IPS-18a (cell line): ENCODE results near the gene SLC16A11.
A peak's percentile ranks its signal among the peaks of the same experiment; 100 is the strongest.

Experiments
- H3K27ac ChIP-seq: one replicate; pipeline ENCODE4 v1.5.1; 2013; ENCODE audit warnings: low read length
- H3K27me3 ChIP-seq: one replicate; pipeline ENCODE4 v1.6.1; 2013; ENCODE audit warnings: mild to moderate bottlenecking, low read length; ENCODE audit not compliant: control insufficient read depth, insufficient read depth
- H3K36me3 ChIP-seq: one replicate; pipeline ENCODE4 v1.6.1; 2013; ENCODE audit warnings: low read depth, low read length; ENCODE audit not compliant: control insufficient read depth
- H3K4me1 ChIP-seq: one replicate; pipeline ENCODE4 v1.6.1; 2013; ENCODE audit warnings: low read depth, low read length; ENCODE audit not compliant: control insufficient read depth
- H3K4me3 ChIP-seq: one replicate; pipeline ENCODE4 v1.5.1; 2013; ENCODE audit warnings: low read length
- H3K9ac ChIP-seq: one replicate; pipeline ENCODE4 v1.6.1; 2013; ENCODE audit warnings: mild to moderate bottlenecking, low read length, moderate library complexity
- H3K9me3 ChIP-seq: one replicate; pipeline ENCODE4 v1.6.1; 2013; ENCODE audit warnings: low read depth, low read length; ENCODE audit not compliant: control insufficient read depth

The SLC16A11 gene

GRCh38 chr17:7022781-7023571 is 20.9 kb downstream of the SLC16A11 start, which contains the start of gene BCL6B:
TSS of gene BCL6B (plus strand) at chr17:7023050. CDS start at chr17:7023672, 622 bp downstream.
- H3K4me3 ChIP-seq, result peak within 1 kb of the TSS; percentile 72
- H3K36me3 ChIP-seq, result no peaks in the 10 kb centered on the region
- H3K9ac ChIP-seq, result peak within 1 kb of the TSS; percentile 63
- H3K27me3 ChIP-seq, result peaks cover 32% of the 10 kb centered on the region
- H3K9me3 ChIP-seq, result no peaks in the 10 kb centered on the region
- H3K27ac ChIP-seq, result no peak within 1 kb of the TSS
- peaks cover 4% of the 10 kb centered on the region for H3K4me1 ChIP-seq

- Histone ChIP-seq H3K36me3 (peaks cover 3% of the 10 kb centered on the region), H3K9me3 (no peaks in the 10 kb centered on the region), H3K4me3 (peak overlapping the region; percentile 72), H3K4me1 (peaks cover 4% of the 10 kb centered on the region), H3K9ac (peak overlapping the region; percentile 13), H3K27me3 (peaks cover 32% of the 10 kb centered on the region), H3K27ac (no peak overlapping the region)
Observed at GRCh38 chr17:7021993-7022778, 21.7 kb downstream of the SLC16A11 start.

GRCh38 chr17:7020894-7021664 is 22.8 kb downstream of the SLC16A11 start:
- H3K27ac ChIP-seq, result no peak overlapping the region
- peaks cover 11% of the 10 kb centered on the region for H3K36me3 ChIP-seq
- no peak overlapping the region for H3K9ac ChIP-seq
- H3K4me1 ChIP-seq, result peaks cover 4% of the 10 kb centered on the region
- peaks cover 32% of the 10 kb centered on the region for H3K27me3 ChIP-seq
- no peak overlapping the region for H3K4me3 ChIP-seq
- H3K9me3 ChIP-seq, result no peaks in the 10 kb centered on the region

DNA sequence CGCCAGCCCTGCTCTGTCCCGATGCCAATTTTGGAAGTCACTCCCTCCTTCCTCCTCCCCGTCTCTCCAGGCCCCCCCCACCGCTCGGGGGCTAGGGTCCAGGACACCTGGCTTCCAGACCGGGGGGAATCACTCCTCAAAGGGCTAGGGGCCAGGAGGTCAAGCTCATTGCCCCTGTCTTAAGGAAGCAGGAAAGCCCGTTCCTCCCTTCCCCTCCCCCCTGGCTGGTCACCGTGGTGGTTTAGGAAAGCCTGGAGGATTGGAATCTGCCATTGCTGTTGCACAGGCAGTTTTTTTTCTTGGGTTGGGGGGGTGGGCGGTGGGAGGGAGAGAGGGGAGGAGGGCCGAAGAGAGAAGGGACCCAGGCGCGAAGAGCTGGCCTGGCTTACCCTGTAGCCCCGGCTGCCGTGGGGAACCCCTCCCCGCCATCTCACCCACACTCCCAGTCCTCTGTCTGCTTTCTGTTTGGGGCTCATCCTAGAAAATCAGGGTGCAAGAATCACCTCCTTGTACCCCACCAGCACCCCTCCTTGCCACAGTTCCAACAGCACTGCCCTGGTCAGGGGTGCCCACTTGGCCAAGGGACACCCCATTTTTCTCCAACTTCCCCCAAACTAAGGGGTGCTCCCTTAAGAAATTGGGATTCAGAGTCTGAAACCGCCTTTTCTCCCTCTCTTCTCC is 23.9 kb downstream of the SLC16A11 start:
- peaks cover 32% of the 10 kb centered on the region for H3K27me3 ChIP-seq
- peak overlapping the region; percentile 52 for H3K9ac ChIP-seq
- H3K36me3 ChIP-seq, result peaks cover 11% of the 10 kb centered on the region
- H3K4me1 ChIP-seq, result peaks cover 4% of the 10 kb centered on the region
- no peak overlapping the region for H3K27ac ChIP-seq
- H3K9me3 ChIP-seq, result no peaks in the 10 kb centered on the region
- H3K4me3 ChIP-seq, result peak overlapping the region; percentile 43

DNA sequence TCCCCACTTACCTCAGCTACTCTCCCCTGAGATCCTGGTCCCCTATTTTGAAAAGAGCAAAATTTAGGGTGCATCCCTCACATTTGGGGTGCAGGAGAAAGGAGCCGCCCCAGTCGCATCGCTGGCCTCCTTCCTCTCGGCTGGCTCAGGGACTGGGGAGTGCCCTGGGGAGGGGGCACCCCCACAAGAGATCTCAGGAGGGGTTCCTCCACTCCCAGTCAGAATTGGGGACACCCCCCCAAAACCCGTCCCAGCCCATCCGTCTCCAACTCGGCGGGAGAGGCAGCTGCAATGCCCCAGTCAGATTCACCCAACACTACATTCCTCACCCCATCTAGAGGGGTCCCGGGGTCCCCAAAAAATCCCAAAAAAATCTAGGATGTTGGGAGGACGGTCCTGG is 24.5 kb downstream of the SLC16A11 start:
- Histone ChIP-seq H3K27me3 (peaks cover 32% of the 10 kb centered on the region), H3K4me3 (peak overlapping the region; percentile 43), H3K36me3 (peaks cover 11% of the 10 kb centered on the region), H3K27ac (no peak overlapping the region), H3K9ac (peak overlapping the region; percentile 52), H3K9me3 (no peaks in the 10 kb centered on the region), H3K4me1 (peaks cover 4% of the 10 kb centered on the region)

GRCh38 chr17:7018331-7018964 is 25.4 kb downstream of the SLC16A11 start:
- H3K9ac ChIP-seq, result no peak overlapping the region
- H3K27ac ChIP-seq, result no peak overlapping the region
- peaks cover 32% of the 10 kb centered on the region for H3K27me3 ChIP-seq
- H3K4me3 ChIP-seq, result no peak overlapping the region
- H3K36me3 ChIP-seq, result peaks cover 11% of the 10 kb centered on the region
- H3K9me3 ChIP-seq, result no peaks in the 10 kb centered on the region
- peaks cover 10% of the 10 kb centered on the region for H3K4me1 ChIP-seq

DNA sequence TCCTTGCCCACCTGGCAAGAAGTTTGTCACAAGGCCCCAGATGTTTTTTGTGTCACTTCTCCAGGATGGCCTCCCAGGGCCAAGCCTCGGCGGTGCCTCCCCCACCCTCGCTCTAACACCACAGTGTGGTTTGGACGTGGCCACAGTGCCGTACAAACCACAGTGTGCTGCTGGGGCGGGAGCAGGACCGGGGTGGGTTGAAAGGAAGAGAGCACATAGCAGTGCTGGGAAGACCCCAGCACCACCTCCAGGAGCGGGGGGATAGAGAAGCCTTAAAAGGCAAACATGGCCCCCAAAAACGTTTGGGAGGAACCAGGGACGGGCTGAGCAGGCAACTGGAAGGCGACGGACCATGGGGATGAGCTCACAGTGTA is 26.1 kb downstream of the SLC16A11 start:
- H3K27me3 ChIP-seq, result peaks cover 25% of the 10 kb centered on the region
- H3K9ac ChIP-seq, result no peak overlapping the region
- no peaks in the 10 kb centered on the region for H3K9me3 ChIP-seq
- peaks cover 10% of the 10 kb centered on the region for H3K4me1 ChIP-seq
- H3K36me3 ChIP-seq, result peaks cover 11% of the 10 kb centered on the region
- no peak overlapping the region for H3K4me3 ChIP-seq
- H3K27ac ChIP-seq, result no peak overlapping the region

DNA sequence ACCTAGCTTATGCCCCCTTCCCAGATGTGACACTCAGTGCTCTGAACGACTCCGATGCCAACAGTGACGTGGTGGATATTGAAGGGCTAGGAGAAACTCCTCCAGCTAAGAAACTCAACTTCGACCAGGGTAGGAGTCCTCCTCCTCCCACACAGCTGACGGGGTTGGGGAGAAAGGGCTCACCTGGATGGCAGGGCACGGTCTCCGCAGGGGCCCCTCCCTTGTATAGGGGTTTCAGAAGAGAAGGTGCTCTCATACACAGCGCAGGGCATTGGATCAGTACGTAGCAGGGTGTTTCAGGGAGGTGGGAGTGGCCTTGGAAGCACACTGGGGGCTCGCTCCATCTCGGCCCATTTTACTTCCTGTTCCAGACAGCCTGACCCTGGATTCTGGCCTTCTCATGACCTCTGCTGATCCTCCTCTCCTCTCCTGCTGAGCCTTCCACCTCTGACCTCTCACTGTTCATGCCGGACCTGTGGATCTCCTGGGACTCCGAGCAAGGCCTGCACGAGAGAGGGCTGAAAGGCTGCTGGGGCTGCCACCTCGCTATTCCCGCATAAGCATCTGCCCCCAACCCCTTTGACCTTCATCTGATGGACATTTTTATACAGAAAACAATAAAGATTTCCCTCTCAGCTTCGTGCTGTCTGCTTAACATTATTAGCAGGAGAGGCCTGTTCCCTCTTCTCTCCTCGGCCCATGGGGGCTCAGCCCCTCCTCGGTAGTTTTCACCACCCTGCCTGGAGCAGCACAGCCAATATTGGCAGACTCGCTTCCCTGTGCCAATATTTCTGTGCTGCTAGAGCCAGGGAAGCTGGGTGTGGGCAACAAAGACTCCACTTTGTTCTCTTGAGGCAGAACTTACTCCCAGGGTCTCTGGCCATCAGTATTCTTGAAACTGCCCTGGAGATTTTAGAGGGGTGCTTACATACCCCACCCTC is 26.7 kb downstream of the SLC16A11 start:
- no peak overlapping the region for H3K9ac ChIP-seq
- H3K27ac ChIP-seq, result no peak overlapping the region
- no peak overlapping the region for H3K4me3 ChIP-seq
- peaks cover 11% of the 10 kb centered on the region for H3K36me3 ChIP-seq
- peaks cover 10% of the 10 kb centered on the region for H3K4me1 ChIP-seq
- peaks cover 19% of the 10 kb centered on the region for H3K27me3 ChIP-seq
- no peaks in the 10 kb centered on the region for H3K9me3 ChIP-seq

DNA sequence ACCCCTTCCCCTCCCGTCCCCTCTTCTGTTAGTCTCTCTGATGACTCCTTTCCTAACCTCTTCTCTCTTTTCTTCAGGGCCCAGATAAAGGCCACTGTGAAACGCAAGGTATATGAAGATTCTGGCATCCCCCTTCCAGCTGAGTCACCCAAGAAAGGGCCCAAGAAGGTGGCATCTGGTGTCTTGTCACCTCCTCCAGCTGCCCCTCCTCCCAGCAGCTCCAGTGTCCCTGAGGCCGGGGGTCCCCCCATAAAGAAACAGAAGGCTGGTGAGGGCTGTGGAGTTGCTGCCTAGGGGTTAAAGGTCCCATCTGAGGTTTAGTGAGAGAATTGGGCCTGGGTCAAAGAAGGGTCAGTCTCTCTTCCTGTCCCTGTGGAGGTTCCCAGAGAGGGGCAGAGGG is 27.5 kb downstream of the SLC16A11 start:
- no peak overlapping the region for H3K27ac ChIP-seq
- no peak overlapping the region for H3K9ac ChIP-seq
- peaks cover 10% of the 10 kb centered on the region for H3K4me1 ChIP-seq
- H3K36me3 ChIP-seq, result peaks cover 11% of the 10 kb centered on the region
- no peaks in the 10 kb centered on the region for H3K9me3 ChIP-seq
- H3K4me3 ChIP-seq, result no peak overlapping the region
- H3K27me3 ChIP-seq, result peaks cover 13% of the 10 kb centered on the region
